Right cardiac atrium (tissue), 5 donors: ENCODE data around the gene FHIT. TPM values are rescaled to one million over a fixed set of nuclear protein-coding genes. Genes with fewer than 3 reads are reported as not detected.
"Not testable (repeated sequence)": the region's sequence is repeated elsewhere in the genome, so short reads cannot be mapped to it uniquely, and the experiment has no call there.

Experiments used
- ATAC-seq, 2 donors: fragments of 200-7000 bp; cut with Tn5 transposase; one replicate each; pipeline versions ENCODE4 v1.8.0 to v1.9.1; 2020; ENCODE audit warnings: moderate library complexity in 2 of 2, mild to moderate bottlenecking in 1 of 2
- DNase-seq, 3 donors: peaks; one replicate each; pipeline ENCODE4 v3.0.0-alpha.2; 2020
- H3K27ac ChIP-seq: one replicate; pipeline ENCODE4 v1.5.1; 2013; ENCODE audit warnings: mild to moderate bottlenecking, low read length, control low read depth, moderate library complexity
- H3K27me3 ChIP-seq: one replicate; pipeline ENCODE4 v1.6.1; 2013; ENCODE audit not compliant: control insufficient read depth, insufficient read depth
- H3K4me1 ChIP-seq: one replicate; pipeline ENCODE4 v1.6.1; 2013; ENCODE audit warnings: low read length; ENCODE audit not compliant: control insufficient read depth, insufficient read depth
- H3K4me3 ChIP-seq: one replicate; pipeline ENCODE4 v1.5.1; 2013; ENCODE audit warnings: low read length, control low read depth
- H3K9me3 ChIP-seq: one replicate; pipeline ENCODE4 v1.6.1; 2013; ENCODE audit warnings: low read length; ENCODE audit not compliant: control insufficient read depth
- WGBS: extraction: QIAGEN DNeasy Blood & Tissue Kit; methylation state at CpG from one replicate; pipeline ENCODE4 v1.1.7; 2013; 5-methylcytosine and 5-hydroxymethylcytosine counted together
- intact Hi-C, 4 donors: fragments of 100-400 bp; cut with DNase I; formaldehyde crosslinking; loops; one replicate each; pipeline versions ENCODE4 v1.11.0 to v1.14.0; 2022 to 2023
- polyA plus RNA-seq: library from polyadenylated mRNA; stranded (reverse); fragments of 200-250 nt; gene quantifications from one replicate; pipeline ENCODE4 v1.2.3, GENCODE V29; 2013
- total RNA-seq, 4 donors: library from RNA; stranded (reverse); fragmentation: NEBNext Ultra II Directional; extraction: Animal tissue kit (Norgen Biotek cat#: 25700); gene quantifications; one replicate each; pipeline ENCODE4 v1.2.1, GENCODE V29; 2021
- donor health status: healthy with polysubstance abuse.
- donor health status: DM: no; HTN: yes; CAD: no.
- donor health status: DM: no; HTN: no; CAD: no.
- donor health status: DM: no; HTN: yes; CAD: no; lungs with severe emphysema.
- donor health status: DM: yes; HTN: yes; CAD: no.

Gene FHIT
- total and polyA plus RNA-seq, 5 donors, result 16.5 to 25.8 (median 21.4) TPM

DNA sequence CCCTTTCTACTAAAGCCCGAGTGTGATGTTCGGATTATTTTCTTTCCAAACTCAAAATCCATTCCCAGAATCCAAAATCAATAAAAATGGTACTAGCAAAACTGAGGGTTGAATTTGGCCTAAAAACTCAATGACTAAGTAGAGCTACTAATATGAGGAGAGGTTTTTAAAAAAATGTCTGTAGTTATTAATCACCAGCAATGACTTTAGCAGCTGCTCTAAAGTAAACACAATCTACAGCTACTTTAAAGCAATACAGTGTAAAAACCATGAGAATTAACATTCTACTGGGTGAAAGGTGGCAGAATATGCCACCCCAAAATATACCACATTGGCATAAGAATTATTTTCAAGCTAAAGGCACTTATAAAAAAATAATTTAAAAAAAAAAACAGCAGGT lies 23.5 kb downstream of the FHIT start:
- no peak overlapping the region for H3K27ac ChIP-seq
- no peaks in the 10 kb centered on the region for H3K4me1 ChIP-seq
- no peak for DNase-seq
- no peaks in the 10 kb centered on the region for H3K27me3 ChIP-seq
- H3K4me3 ChIP-seq, result no peak overlapping the region
- no peaks in the 10 kb centered on the region for H3K9me3 ChIP-seq
- no peak for ATAC-seq
- intact Hi-C loops, result no loop called here
- WGBS, result 76% methylated on average over 2 of the region's 2 CpGs

- H3K27ac ChIP-seq, result no peak overlapping the region
- WGBS, result 75% methylated on average over 6 of the region's 6 CpGs
- DNase-seq (no peak), ATAC-seq (no peak)
- H3K27me3 ChIP-seq, result no peaks in the 10 kb centered on the region
- peaks cover 2% of the 10 kb centered on the region for H3K4me1 ChIP-seq
- intact Hi-C loops, result no loop called here
- no peak overlapping the region for H3K4me3 ChIP-seq
- no peaks in the 10 kb centered on the region for H3K9me3 ChIP-seq
Observed at GRCh38 chr3:61226166-61226686, 25.0 kb downstream of the FHIT start.

DNA sequence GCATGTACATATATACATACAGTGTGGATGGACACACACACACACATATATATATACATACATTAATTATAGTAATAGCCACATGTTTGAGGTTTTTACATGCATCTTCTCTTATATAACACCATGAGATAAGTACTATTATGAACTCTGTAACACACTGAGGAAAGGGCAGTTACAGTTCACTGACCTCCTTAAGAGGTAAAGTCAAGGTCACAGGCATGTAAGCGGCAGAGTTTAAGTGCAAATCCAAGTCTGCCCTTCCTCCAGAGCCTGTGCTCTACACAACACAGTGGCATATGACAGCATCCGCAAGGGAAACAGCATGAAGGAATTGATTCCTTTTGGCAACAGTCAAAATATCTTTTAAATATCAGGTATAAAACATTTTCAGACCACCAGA lies 26.4 kb downstream of the FHIT start:
- no peaks in the 10 kb centered on the region for H3K27me3 ChIP-seq
- no peak overlapping the region for H3K4me3 ChIP-seq
- intact Hi-C loops, result no loop called here
- H3K27ac ChIP-seq, result no peak overlapping the region
- H3K4me1 ChIP-seq, result peaks cover 2% of the 10 kb centered on the region
- ATAC-seq, result no peak
- WGBS, result 95% methylated on average over 2 of the region's 2 CpGs
- DNase-seq, result no peak
- H3K9me3 ChIP-seq, result no peaks in the 10 kb centered on the region

- Histone ChIP-seq H3K4me3 (no peak overlapping the region), H3K4me1 (peaks cover 2% of the 10 kb centered on the region), H3K9me3 (no peaks in the 10 kb centered on the region), H3K27ac (no peak overlapping the region), H3K27me3 (no peaks in the 10 kb centered on the region)
- ATAC-seq (no peak), DNase-seq (no peak)
- 65% methylated on average over 2 of the region's 2 CpGs for WGBS
- intact Hi-C loops, result no loop called here
Observed at GRCh38 chr3:61223451-61223850, 27.8 kb downstream of the FHIT start.

DNA sequence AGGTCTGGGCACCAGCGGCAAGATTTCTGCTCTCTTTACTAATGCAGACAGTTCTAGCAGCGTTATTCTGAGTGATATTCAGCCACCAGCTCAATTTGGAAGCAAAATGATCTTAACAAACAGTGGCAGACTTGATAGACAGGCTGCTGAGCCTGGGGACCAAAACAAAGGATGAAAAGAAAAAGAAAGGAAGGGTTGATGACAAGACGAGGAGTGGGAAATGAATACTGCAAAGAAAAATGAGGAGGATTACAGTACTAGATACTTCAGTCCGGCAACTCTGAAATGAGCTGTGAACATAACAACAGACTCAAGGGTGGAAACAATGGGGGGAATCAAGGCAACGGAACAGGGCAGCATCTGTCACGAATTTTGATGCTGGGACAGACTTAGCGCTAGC lies 28.8 kb downstream of the FHIT start:
- intact Hi-C loops, result no loop called here
- Histone ChIP-seq H3K9me3 (no peaks in the 10 kb centered on the region), H3K27me3 (no peaks in the 10 kb centered on the region), H3K4me1 (peaks cover 2% of the 10 kb centered on the region), H3K27ac (no peak overlapping the region), H3K4me3 (no peak overlapping the region)
- ATAC-seq, result no peak
- WGBS, result 86% methylated on average over 7 of the region's 7 CpGs
- no peak for DNase-seq

DNA sequence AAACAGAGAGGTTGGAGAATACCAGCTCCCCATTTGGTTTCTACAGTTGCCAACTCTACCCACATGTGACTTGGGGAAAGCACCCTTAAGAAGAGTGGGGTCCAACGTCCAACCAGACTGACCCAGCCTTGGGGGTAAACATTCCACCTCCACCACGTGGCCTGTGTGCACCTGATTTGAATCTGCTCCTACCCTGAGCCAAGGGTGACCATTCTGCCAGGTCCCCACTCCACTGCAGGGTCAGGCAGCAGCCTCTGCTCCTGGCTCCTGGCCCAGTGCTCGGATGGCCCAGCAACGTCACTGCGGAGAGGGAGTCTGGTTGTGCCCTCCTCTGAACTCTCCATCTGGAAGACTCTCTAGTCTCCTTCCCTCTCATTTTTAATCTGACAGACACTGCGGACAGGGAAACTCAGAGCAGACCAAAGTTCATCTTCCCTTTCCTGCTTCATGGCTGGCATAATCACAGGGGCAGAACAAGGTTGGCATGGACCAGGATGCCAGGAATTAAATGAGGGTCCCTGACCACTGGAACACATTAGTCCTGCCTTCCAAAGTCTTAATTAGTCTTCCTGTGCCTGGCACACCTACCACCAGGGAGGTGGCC lies 29.4 kb downstream of the FHIT start:
- WGBS, result 71% methylated on average over 6 of the region's 6 CpGs
- intact Hi-C loops, result no loop called here
- no peak for DNase-seq

DNA sequence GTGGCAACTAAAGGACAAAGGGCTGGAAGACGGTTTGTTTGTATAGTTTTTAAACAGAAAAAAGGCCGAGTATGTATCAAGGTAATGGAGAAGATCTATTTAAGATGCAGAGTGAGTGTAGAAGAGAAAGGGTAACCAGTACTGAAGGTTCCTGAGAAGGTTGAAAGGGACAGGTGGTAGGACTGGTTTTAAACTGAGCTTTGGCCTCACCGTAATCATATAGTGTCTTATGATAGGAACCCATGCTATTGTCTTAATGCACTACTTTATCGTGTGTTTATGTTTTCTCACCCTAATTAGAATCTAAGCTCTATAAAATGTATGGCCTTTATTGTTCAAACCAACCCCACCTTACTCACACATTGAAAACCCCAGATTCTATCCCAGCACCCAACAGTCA lies 32.7 kb downstream of the FHIT start:
- DNase-seq, result no peak
- peaks cover 2% of the 10 kb centered on the region for H3K4me1 ChIP-seq
- intact Hi-C loops, result no loop called here
- H3K4me3 ChIP-seq, result no peak overlapping the region
- no peaks in the 10 kb centered on the region for H3K27me3 ChIP-seq
- no peak overlapping the region for H3K27ac ChIP-seq
- WGBS, result 84% methylated on average over 4 of the region's 4 CpGs
- H3K9me3 ChIP-seq, result peaks cover 2% of the 10 kb centered on the region
- no peak for ATAC-seq

More for the DNA sequence above, 29.4 kb downstream of the FHIT start:
- peaks cover 2% of the 10 kb centered on the region for H3K9me3 ChIP-seq
- no peaks in the 10 kb centered on the region for H3K27me3 ChIP-seq
- H3K4me3 ChIP-seq, result no peak overlapping the region
- peak in 1 of 2 donors; percentile 31 for ATAC-seq
- peaks cover 2% of the 10 kb centered on the region for H3K4me1 ChIP-seq
- no peak overlapping the region for H3K27ac ChIP-seq

- H3K27ac ChIP-seq, ATAC-seq, DNase-seq, H3K4me3 ChIP-seq, H3K9me3 ChIP-seq, intact Hi-C loops, H3K27me3 ChIP-seq, H3K4me1 ChIP-seq: not testable (repeated sequence)
- WGBS, result 89% methylated on average over 3 of the region's 3 CpGs
Observed at GRCh38 chr3:61216171-61216570, 35.1 kb downstream of the FHIT start.

- intact Hi-C loops, result no loop called here
- 95% methylated on average over 17 of the region's 17 CpGs for WGBS
Observed at GRCh38 chr3:61202086-61202485, 49.2 kb downstream of the FHIT start.

GRCh38 chr3:61201071-61201470 lies 50.2 kb downstream of the FHIT start:
- ATAC-seq (no peak), DNase-seq (no peak)
- Histone ChIP-seq H3K4me1 (no peaks in the 10 kb centered on the region), H3K27me3 (no peaks in the 10 kb centered on the region), H3K27ac (no peak overlapping the region), H3K9me3 (no peaks in the 10 kb centered on the region), H3K4me3 (no peak overlapping the region)
- intact Hi-C loops, result no loop called here
- WGBS, result 80% methylated on average over 3 of the region's 3 CpGs

More at GRCh38 chr3:61202086-61202485, 49.2 kb downstream of the FHIT start:
- H3K4me3 ChIP-seq, result no peak overlapping the region
- no peak overlapping the region for H3K27ac ChIP-seq
- ATAC-seq (no peak), DNase-seq (peak in 1 of 3 donors; percentile 46)
- no peaks in the 10 kb centered on the region for H3K9me3 ChIP-seq
- H3K4me1 ChIP-seq, result no peaks in the 10 kb centered on the region
- no peaks in the 10 kb centered on the region for H3K27me3 ChIP-seq

DNA sequence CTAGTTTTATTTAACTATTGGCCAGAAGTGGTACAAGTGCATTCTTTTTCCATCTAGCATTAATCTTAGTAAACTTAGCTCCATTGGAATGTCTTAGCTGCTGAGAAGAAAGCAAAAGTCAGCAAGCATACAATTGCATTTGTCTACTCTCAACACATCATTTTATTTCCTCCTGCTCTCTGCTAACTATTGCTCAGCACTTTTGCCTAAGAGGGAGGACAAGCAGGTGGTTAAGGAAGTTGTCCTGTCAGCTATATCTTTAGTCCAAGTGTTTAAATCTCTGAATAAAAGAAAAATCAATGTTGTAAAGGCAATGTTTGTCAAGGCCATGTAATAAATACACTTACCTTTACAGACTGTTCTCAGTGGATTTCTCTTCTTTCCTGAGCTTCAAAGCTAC lies 51.0 kb downstream of the FHIT start:
- intact Hi-C loops, result no loop called here
- no peak for ATAC-seq

DNA sequence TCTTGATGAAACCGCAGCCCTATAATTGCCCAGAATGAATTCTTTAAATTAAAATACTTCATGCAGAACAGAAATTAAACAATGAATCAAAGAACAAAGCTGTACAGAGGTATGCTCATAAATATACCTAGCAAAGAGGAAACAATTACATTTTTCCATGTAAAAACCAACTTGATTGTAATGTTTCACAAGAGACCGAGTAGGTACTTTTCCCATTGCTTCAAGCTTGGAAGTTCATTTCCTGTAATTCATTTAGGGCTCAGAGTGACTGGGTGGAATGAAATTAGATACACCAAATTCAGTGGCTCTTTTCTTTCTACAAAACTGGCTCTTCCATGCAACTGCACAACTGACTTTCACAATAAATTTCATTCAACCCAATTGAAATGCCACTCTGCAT lies 51.4 kb downstream of the FHIT start:
- Histone ChIP-seq H3K9me3 (no peaks in the 10 kb centered on the region), H3K27ac (no peak overlapping the region), H3K27me3 (no peaks in the 10 kb centered on the region), H3K4me3 (no peak overlapping the region), H3K4me1 (no peaks in the 10 kb centered on the region)
- no peak for ATAC-seq
- no peak for DNase-seq
- 74% methylated on average over 2 of the region's 2 CpGs for WGBS
- intact Hi-C loops, result no loop called here

More for the DNA sequence above, 51.0 kb downstream of the FHIT start:
- no peaks in the 10 kb centered on the region for H3K4me1 ChIP-seq
- H3K9me3 ChIP-seq, result no peaks in the 10 kb centered on the region
- no peak overlapping the region for H3K4me3 ChIP-seq
- H3K27ac ChIP-seq, result no peak overlapping the region
- no peaks in the 10 kb centered on the region for H3K27me3 ChIP-seq
- no peak for DNase-seq
